Nephron (organoid): Measurements from ENCODE around the gene PDE6B.

Experiments used
- H3K27ac Mint-ChIP-seq, 3 experiments: 2 replicates each; pipeline ENCODE4 v1.8.0; 2020; ENCODE audit warnings: mixed read lengths in 3 of 3, mild to moderate bottlenecking in 2 of 3, moderate library complexity in 1 of 3
- H3K27me3 Mint-ChIP-seq: 2 replicates; pipeline ENCODE4 v1.8.0; 2021; ENCODE audit warnings: low read depth, mild to moderate bottlenecking, moderate library complexity, mixed read lengths
- H3K36me3 Mint-ChIP-seq: 2 replicates; pipeline ENCODE4 v1.8.0; 2020; ENCODE audit warnings: low read depth, mixed read lengths
- H3K4me1 Mint-ChIP-seq: 2 replicates; pipeline ENCODE4 v1.8.0; 2020; ENCODE audit warnings: mixed read lengths
- H3K4me3 Mint-ChIP-seq, 3 experiments: 2 replicates each; pipeline ENCODE4 v1.8.0; 2020; ENCODE audit warnings: mild to moderate bottlenecking in 3 of 3, mixed read lengths in 3 of 3, moderate library complexity in 2 of 3
- H3K9me3 Mint-ChIP-seq: 2 replicates; pipeline ENCODE4 v1.8.0; 2020; ENCODE audit warnings: mixed read lengths
- CTCF ChIP-seq, 3 experiments: fragments of 200-600 bp; sonication (generic); IDR thresholded peaks; one replicate each; pipeline ENCODE4 v1.5.0; 2021; ENCODE audit warnings: antibody characterized with exemption in 3 of 3; ENCODE audit not compliant: unreplicated experiment in 3 of 3

Gene PDE6B

GRCh38 chr4:683982-684622 is 58.7 kb downstream of the PDE6B start:
- Mint-ChIP-seq H3K36me3 (no peaks in the 10 kb centered on the region), H3K27me3 (no peaks in the 10 kb centered on the region), H3K4me3 (peak overlapping the region in 2 of 3 experiments; percentile 30), H3K9me3 (no peaks in the 10 kb centered on the region), H3K4me1 (peaks cover 19% of the 10 kb centered on the region), H3K27ac (peak overlapping the region in 2 of 3 experiments; percentile 51 to 60)
- TF ChIP-seq CTCF (IDR thresholded peaks at IDR 0.05; ENCODE audit: unreplicated experiment in 3 of 3): peak; percentile 67 to 75 (median 72)

GRCh38 chr4:684623-685327 is 59.4 kb downstream of the PDE6B start:
- no peak for TF ChIP-seq CTCF (IDR thresholded peaks at IDR 0.05; ENCODE audit: unreplicated experiment in 3 of 3)
- Mint-ChIP-seq H3K27me3 (no peaks in the 10 kb centered on the region), H3K9me3 (no peaks in the 10 kb centered on the region), H3K36me3 (no peaks in the 10 kb centered on the region), H3K27ac (peak overlapping the region in 1 of 3 experiments; percentile 31), H3K4me1 (peaks cover 19% of the 10 kb centered on the region), H3K4me3 (peak overlapping the region in 1 of 3 experiments; percentile 34)

GRCh38 chr4:685679-686412 is 60.5 kb downstream of the PDE6B start:
- Mint-ChIP-seq H3K4me3 (no peak overlapping the region), H3K27ac (no peak overlapping the region), H3K9me3 (no peaks in the 10 kb centered on the region), H3K36me3 (no peaks in the 10 kb centered on the region), H3K27me3 (no peaks in the 10 kb centered on the region), H3K4me1 (peaks cover 19% of the 10 kb centered on the region)
- no peak for TF ChIP-seq CTCF (IDR thresholded peaks at IDR 0.05; ENCODE audit: unreplicated experiment in 3 of 3)

- TF ChIP-seq CTCF (IDR thresholded peaks at IDR 0.05; ENCODE audit: unreplicated experiment in 3 of 3): no peak
- Mint-ChIP-seq H3K27ac (no peak overlapping the region), H3K36me3 (no peaks in the 10 kb centered on the region), H3K4me3 (no peak overlapping the region), H3K4me1 (peaks cover 19% of the 10 kb centered on the region), H3K27me3 (no peaks in the 10 kb centered on the region), H3K9me3 (no peaks in the 10 kb centered on the region)
Measured at GRCh38 chr4:686413-687040, 61.2 kb downstream of the PDE6B start.

- Mint-ChIP-seq H3K36me3 (no peaks in the 10 kb centered on the region), H3K4me3 (peak overlapping the region; percentile 3 to 74 (median 62)), H3K27me3 (no peaks in the 10 kb centered on the region), H3K9me3 (no peaks in the 10 kb centered on the region), H3K4me1 (peaks cover 19% of the 10 kb centered on the region), H3K27ac (no peak overlapping the region)
- TF ChIP-seq CTCF (IDR thresholded peaks at IDR 0.05; ENCODE audit: unreplicated experiment in 3 of 3): no peak
Measured at GRCh38 chr4:687048-687970, 61.9 kb downstream of the PDE6B start.
